Gastrocnemius medialis (tissue), 4 donors: Measurements from ENCODE around the gene MAU2.

Experiments
- POLR2A ChIP-seq, 2 donors: fragments of 450-650 bp; IDR thresholded peaks; one replicate each; pipeline ENCODE4 v1.6.1; 2017; ENCODE audit warnings: antibody characterized with exemption in 2 of 2, mild to moderate bottlenecking in 2 of 2, moderate library complexity in 2 of 2
- TF ChIP-seq, protein P1 (sequence below), 5 experiments: fragments of 450-650 bp in 3 of 5; fragments of 200-600 bp in 2 of 5; sonication (generic) in 2 of 5; IDR thresholded peaks in 4 of 5; conservative IDR thresholded peaks in 1 of 5; 1 replicate in 4 of 5; 2 replicates in 1 of 5; pipeline ENCODE4 v1.5.1; 2016 to 2019; ENCODE audit warnings: antibody characterized with exemption in 5 of 5, mild to moderate bottlenecking in 3 of 5, moderate library complexity in 3 of 5

DNA sequence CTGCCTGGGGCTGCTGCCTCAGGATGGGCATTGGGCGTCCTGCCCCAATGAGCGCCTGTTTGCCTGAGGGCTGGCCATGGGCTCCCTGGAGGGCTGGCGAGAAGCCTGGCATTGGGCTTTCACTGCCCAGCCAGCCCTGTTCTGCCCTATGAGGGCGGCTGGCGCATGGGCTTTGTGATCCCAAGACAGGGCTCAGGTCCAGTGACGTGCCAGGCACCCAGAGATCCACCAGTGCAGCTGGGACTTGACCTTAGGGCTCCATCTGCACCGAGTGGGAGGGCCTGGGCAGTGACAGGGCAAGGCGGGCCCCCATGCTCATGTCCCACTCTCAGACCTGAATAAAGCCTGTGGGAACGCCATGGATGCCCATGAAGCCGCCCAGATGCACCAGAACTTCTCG is 34.3 kb downstream of the MAU2 start:
- TF ChIP-seq POLR2A (IDR thresholded peaks at IDR 0.05), result no peak
- TF ChIP-seq, protein P1, sequence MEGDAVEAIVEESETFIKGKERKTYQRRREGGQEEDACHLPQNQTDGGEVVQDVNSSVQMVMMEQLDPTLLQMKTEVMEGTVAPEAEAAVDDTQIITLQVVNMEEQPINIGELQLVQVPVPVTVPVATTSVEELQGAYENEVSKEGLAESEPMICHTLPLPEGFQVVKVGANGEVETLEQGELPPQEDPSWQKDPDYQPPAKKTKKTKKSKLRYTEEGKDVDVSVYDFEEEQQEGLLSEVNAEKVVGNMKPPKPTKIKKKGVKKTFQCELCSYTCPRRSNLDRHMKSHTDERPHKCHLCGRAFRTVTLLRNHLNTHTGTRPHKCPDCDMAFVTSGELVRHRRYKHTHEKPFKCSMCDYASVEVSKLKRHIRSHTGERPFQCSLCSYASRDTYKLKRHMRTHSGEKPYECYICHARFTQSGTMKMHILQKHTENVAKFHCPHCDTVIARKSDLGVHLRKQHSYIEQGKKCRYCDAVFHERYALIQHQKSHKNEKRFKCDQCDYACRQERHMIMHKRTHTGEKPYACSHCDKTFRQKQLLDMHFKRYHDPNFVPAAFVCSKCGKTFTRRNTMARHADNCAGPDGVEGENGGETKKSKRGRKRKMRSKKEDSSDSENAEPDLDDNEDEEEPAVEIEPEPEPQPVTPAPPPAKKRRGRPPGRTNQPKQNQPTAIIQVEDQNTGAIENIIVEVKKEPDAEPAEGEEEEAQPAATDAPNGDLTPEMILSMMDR (IDR thresholded peaks at IDR 0.05 in 4 of 5, conservative IDR thresholded peaks at IDR 0.05 in 1 of 5), result no peak
